Renal pelvis (tissue), 4 donors: ENCODE data around the gene PLXDC2. TPM values are rescaled to one million over a fixed set of nuclear protein-coding genes. Genes with fewer than 3 reads are reported as not detected.
"Not testable (repeated sequence)": the region's sequence is repeated elsewhere in the genome, so short reads cannot be mapped to it uniquely, and the experiment has no call there.

Experiments used
- DNase-seq: peaks from one replicate; pipeline ENCODE4 v3.0.0-alpha.2; 2013
- polyA plus RNA-seq, 3 donors: library from polyadenylated mRNA; unstranded; fragments of 120-200 nt; gene quantifications; one replicate each; pipeline ENCODE4 v1.2.1, GENCODE V29; 2013; ENCODE audit not compliant: insufficient read length in 3 of 3

Gene PLXDC2
- polyA plus RNA-seq, 3 donors: 28.1 to 34.0 (median 30.7) TPM

DNA sequence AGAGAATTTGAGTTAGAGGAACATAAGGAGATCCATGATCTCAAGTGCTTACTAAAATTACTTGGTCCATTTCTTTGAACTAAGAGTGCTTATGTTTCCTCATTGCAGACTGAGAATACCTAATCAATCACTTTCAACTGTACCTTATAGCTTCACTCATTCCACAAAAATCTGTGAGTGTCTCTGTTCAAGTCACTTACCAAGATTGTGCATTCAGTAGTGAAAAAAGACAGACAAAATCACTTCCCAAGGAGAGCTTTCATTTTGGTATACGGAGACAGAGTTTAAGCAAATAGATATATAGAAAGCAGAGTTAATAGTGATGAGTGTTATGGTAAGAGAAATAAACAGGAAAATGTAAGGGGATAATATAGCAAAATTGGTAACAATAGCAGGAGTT lies 364.5 kb downstream of the PLXDC2 start:
- DNase-seq: no peak

GRCh38 chr10:20181434-20181833 lies 365.2 kb downstream of the PLXDC2 start:
- DNase-seq: no peak

DNA sequence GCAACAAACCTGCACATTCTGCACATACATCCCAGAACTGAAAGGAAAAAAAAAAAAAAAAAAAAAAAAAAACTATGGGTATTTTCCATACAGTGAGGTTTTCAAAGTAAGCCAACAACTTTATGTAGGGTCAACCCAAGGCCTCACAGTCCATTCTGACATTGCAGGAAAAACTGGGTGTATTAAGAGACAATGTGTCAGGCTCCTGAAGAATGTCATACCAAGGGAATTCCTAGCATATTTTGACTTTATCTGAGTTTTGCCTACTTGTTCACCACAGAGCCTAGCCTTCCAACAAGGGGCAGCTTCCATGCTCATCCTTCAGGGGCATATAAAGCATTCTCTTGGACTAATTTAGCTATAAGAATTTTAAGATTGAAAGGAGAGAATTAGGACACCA lies 368.9 kb downstream of the PLXDC2 start:
- DNase-seq: no peak

GRCh38 chr10:20191392-20191791 lies 375.2 kb downstream of the PLXDC2 start:
- DNase-seq: not testable (repeated sequence)

- DNase-seq: no peak
Observed at GRCh38 chr10:20195076-20195475, 378.8 kb downstream of the PLXDC2 start.

DNA sequence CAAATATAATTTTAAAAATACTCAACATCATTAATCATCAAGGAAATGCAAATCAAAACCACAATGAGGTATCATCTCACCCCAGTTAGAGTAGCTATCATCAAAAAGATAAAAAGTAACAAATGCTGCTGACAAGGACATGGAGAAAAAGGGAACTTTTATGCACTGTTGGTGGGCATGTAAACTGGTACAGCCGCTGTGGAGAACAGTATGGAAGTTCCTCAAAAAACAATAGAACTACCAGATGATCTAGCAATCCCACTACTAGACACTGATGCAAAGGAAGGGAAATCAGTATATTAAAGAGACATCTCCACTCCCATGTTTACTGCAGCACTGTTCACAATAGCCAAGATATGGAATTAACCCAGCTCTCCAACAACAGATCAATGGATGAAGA lies 384.5 kb downstream of the PLXDC2 start:
- DNase-seq: no peak

- DNase-seq: no peak
Observed at GRCh38 chr10:20202337-20202736, 386.1 kb downstream of the PLXDC2 start.

GRCh38 chr10:20207653-20208052 lies 391.4 kb downstream of the PLXDC2 start:
- DNase-seq: no peak

DNA sequence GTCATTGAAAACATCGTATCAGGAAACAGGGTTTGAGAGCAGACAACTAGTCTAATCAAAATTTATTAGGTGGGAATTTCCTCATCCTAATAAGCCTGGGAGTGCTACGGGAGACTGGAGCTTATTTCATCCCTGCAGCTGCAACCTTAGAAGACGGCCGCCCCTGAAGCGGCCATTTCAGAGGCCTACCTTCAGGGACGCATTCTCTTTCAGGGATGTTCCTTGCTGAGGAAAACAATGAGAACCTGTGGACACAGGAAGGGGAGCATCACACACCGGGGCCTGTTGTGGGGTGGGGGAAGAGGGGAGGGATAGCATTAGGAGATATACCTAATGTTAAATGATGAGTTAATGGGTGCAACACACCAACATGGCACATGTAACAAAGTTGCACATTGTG lies 392.9 kb downstream of the PLXDC2 start:
- DNase-seq: not testable (repeated sequence)

- DNase-seq: no peak
Observed at GRCh38 chr10:20215547-20216152, 399.4 kb downstream of the PLXDC2 start.

- DNase-seq: no peak
Observed at GRCh38 chr10:20221356-20221755, 405.1 kb downstream of the PLXDC2 start.

DNA sequence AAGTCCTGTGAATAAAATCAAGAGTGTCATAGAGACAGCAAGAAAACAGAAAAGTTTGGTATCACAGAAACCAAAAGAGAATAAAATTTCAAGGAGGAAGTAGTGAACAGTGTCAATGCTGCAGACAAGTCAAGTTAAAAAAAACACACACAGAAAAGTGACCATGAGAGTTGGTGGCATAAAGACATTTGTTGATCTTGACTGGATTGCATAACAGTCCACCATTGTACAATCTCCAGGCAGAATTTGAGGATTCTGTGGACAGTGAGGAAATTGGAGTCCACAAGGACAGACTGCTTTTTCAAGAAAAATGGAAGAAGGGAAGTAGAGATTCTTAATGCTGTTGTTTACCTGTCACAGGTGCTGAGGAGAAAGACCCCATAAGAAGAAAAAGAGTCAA lies 412.5 kb downstream of the PLXDC2 start:
- no peak for DNase-seq

DNA sequence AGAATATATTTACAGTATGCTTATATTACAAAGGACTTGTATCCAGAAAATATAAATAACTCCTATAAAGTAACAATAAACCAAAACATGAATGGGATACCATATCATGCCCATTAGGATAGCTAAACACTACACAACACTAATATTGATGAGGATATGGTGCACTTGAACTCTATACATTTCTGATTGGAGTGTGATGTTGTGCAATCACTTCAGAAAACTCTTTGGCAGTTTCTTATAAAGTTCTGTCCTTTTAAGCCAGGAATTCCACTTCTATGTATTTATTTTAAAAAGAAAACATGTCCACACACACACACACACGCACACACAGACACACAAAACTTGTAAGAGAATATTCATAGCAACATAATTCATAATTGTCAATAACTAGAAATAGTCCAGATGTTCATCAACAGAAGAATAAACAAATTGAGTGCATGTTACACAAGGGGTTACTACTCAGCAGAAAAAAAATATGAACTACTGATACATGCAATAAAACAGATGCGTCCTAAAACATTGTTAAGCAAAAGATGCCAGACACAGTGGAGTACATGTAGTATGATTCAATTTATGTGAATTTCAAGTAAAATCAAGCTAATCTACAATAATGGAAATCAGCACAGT lies 416.0 kb downstream of the PLXDC2 start:
- DNase-seq: no peak

DNA sequence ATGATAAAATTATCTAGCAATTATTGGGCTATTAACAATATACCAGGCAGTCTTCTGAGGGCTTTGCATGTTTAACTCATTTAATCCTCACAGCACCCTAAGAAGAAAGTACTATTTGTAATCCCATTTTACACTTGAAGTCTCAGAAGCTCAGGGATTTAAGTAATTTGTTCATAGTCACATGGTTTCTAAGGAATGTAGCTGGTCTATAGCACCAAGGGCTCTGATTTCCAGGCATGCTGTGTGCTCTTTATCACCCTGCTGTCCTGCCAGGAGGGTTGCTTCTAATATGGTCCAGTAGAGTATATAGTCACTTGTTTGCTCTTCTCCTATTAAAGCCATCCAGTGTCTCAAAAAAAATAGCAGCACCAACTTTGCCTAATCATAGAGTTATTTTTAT lies 417.2 kb downstream of the PLXDC2 start:
- no peak for DNase-seq

DNA sequence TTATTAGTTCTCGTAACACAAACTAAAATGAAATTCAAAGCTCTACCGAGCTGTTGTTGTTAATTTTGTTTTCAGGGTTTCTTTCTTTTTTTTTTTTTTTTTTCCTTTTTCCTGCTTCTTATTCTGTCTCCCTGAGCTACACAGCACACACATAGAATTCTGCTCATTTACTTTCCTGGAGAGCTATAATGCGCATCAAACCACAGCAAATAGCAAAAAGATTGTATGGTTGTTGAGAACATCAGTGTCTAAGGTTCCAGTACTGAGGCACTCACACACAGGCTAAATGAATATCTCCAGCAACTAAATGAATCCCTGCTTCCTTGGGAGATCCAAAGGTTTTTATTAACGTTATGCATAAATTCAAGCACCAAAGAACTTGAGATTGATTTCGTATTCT lies 418.3 kb downstream of the PLXDC2 start:
- DNase-seq: no peak

DNA sequence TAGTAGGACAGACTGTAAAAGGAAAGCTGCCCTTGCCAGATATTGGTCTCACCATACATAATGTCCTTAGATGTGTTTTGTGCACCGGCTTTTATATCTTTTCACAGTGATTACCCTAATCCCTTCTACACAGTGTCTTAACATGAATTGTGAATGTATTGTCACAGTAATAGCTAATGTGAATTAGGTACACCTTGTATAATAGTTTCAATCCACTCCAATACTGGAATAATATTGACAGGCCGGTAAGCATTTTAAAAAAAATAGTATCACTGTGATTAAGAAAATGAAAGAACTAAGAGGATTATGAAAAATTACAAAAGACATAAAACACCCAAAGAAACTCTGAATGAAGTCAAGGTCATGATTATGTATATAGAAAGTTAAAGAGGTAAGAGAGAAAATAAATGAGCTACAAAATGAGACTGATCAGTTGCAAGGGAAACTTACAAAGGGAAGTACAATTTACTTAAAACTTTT lies 420.9 kb downstream of the PLXDC2 start:
- DNase-seq: no peak

DNA sequence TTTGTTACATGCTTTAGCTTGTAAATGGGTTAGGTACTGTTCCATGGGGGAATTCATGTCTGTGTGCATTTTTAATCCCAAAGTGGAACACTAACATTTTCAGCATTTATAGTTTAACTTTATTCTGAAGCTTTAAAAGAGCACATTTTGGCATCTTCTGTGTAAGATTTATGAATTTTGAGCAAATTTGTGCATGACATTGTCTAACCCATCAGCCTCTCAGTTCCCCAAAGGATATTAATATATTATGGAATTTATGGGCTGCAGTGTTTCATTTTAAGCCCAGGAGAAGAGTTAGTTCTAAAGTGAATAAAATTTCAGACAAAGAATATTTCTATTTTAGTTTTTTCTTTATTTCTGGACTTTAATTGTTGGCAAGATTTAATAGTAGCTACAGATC lies 421.4 kb downstream of the PLXDC2 start:
- no peak for DNase-seq

DNA sequence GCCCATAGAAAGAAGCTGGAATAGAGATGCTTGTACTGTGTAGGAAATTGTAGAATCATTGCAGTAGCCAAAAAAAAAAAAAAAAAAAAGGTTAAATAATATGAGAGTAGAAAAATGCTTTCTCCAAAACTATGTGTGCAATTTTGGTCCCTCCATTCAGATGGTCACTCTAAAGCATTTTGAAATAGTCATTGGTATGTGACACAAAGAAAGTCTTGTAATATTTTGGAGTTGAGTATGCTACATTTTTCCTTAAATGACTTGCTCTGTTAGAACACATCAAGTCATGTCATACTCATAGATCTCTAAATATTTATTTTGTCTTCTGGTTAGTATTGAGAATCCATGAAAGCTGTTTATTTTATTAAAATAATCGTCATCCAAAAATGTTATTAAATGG lies 424.4 kb downstream of the PLXDC2 start:
- DNase-seq: no peak

DNA sequence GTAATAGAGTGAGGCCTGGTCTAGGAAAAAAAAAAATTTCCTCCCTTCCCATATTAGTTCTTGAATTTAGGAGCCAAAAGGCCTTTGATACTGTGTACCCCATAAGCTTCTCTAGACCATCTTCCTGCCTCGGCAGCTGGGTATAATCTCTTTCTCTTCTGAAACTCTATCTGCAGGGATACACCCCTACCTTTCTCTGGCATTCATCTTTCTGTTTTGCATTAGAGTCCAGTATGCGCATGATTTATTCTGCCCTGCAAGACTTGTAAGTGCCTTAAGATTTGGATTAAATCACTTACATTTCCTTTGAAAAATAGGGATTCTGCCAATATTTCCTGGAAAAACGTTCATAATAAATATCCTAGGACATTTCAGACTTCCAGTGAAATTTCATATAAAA lies 431.2 kb downstream of the PLXDC2 start:
- no peak for DNase-seq

GRCh38 chr10:20247891-20248708 lies 431.9 kb downstream of the PLXDC2 start:
- no peak for DNase-seq

GRCh38 chr10:20254078-20254477 lies 437.8 kb downstream of the PLXDC2 start:
- no peak for DNase-seq

DNA sequence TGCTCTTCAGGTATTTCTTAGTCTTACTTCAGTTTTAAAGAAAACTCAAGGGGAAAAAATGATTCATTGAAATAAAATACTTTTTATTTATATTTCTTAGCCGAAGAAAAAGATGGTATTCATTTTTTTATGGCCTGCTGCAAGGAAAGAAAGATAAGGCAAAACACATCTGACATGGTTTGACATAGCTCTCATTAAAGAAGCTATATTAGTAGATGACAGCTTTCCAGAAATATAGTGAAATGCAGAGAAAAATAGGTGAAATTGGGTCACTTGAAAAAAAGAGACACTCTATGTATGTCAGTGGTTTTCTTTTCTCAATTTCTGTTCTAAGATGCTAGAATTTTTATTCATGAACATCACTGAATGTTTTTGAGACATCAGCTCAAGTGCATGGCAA lies 438.3 kb downstream of the PLXDC2 start:
- no peak for DNase-seq

GRCh38 chr10:20256969-20257368 lies 440.7 kb downstream of the PLXDC2 start:
- no peak for DNase-seq
